Lower lobe of right lung (tissue), 2 donors: ENCODE results near the gene PPIP5K2. TPM values are rescaled to one million over a fixed set of nuclear protein-coding genes. Genes with fewer than 3 reads are reported as not detected.

Experiments
- ATAC-seq, 2 donors: fragments of 200-7000 bp; cut with Tn5 transposase; one replicate each; pipeline ENCODE4 v1.9.1; 2020 to 2022; ENCODE audit warnings: mild to moderate bottlenecking in 2 of 2, moderate library complexity in 2 of 2
- DNase-seq: peaks from one replicate; pipeline ENCODE4 v3.0.0-alpha.2; 2020
- H3K27ac ChIP-seq: fragments of 200-600 bp; one replicate; pipeline ENCODE4 v1.8.0; 2022
- H3K27me3 ChIP-seq: fragments of 200-600 bp; one replicate; pipeline ENCODE4 v1.8.0; 2022; ENCODE audit warnings: low read depth
- H3K36me3 ChIP-seq: fragments of 200-600 bp; one replicate; pipeline ENCODE4 v1.8.0; 2022; ENCODE audit warnings: mild to moderate bottlenecking
- H3K4me1 ChIP-seq: fragments of 200-600 bp; one replicate; pipeline ENCODE4 v1.8.0; 2022
- H3K4me3 ChIP-seq: fragments of 200-600 bp; one replicate; pipeline ENCODE4 v1.8.0; 2022; ENCODE audit warnings: mild to moderate bottlenecking
- H3K9me3 ChIP-seq: fragments of 200-600 bp; one replicate; pipeline ENCODE4 v1.8.0; 2022
- CTCF ChIP-seq: fragments of 200-600 bp; IDR thresholded peaks from one replicate; pipeline ENCODE4 v1.8.0; 2022; ENCODE audit warnings: antibody characterized with exemption, mild to moderate bottlenecking
- intact Hi-C: fragments of 100-400 bp; cut with DNase I; formaldehyde crosslinking; loops from one replicate; pipeline ENCODE4 v1.11.0; 2022
- total RNA-seq: library from RNA; stranded (reverse); fragmentation: NEBNext Ultra II Directional; extraction: Animal tissue kit (Norgen Biotek cat#: 25700); gene quantifications from one replicate; pipeline ENCODE4 v1.2.1, GENCODE V29; 2021
- donor health status: DM: no; HTN: yes; CAD: no; lungs with severe emphysema.

The PPIP5K2 gene
- total RNA-seq, 1 donor from 2014 or later: 62.2 TPM

GRCh38 chr5:103101079-103101750 lies 18.9 kb upstream of the PPIP5K2 start:
- Histone ChIP-seq H3K27me3 (no peaks in the 10 kb centered on the region), H3K27ac (no peak overlapping the region), H3K4me1 (no peaks in the 10 kb centered on the region), H3K4me3 (no peak overlapping the region), H3K9me3 (no peaks in the 10 kb centered on the region), H3K36me3 (peaks cover 22% of the 10 kb centered on the region)
- TF ChIP-seq CTCF: no peak
- DNase-seq (no peak), ATAC-seq (no peak)
- intact Hi-C loops: no loop called here

- no peak overlapping the region for H3K27ac ChIP-seq
- ATAC-seq (no peak), DNase-seq (no peak)
- H3K36me3 ChIP-seq: peaks cover 24% of the 10 kb centered on the region
- no peaks in the 10 kb centered on the region for H3K9me3 ChIP-seq
- TF ChIP-seq CTCF: no peak
- no peaks in the 10 kb centered on the region for H3K27me3 ChIP-seq
- no peak overlapping the region for H3K4me3 ChIP-seq
- intact Hi-C loops: no loop called here
- no peaks in the 10 kb centered on the region for H3K4me1 ChIP-seq
Measured at GRCh38 chr5:103102234-103102633, 17.9 kb upstream of the PPIP5K2 start.

- ATAC-seq: no peak
- H3K27me3 ChIP-seq: no peaks in the 10 kb centered on the region
- H3K4me1 ChIP-seq: peaks cover 8% of the 10 kb centered on the region
- DNase-seq: no peak
- no peak for TF ChIP-seq CTCF
- no peak overlapping the region for H3K27ac ChIP-seq
- H3K36me3 ChIP-seq: peaks cover 16% of the 10 kb centered on the region
- intact Hi-C loops: no loop called here
- no peaks in the 10 kb centered on the region for H3K9me3 ChIP-seq
- H3K4me3 ChIP-seq: no peak overlapping the region
Measured at GRCh38 chr5:103108086-103108485, 12.0 kb upstream of the PPIP5K2 start.

GRCh38 chr5:103109277-103109676 lies 10.8 kb upstream of the PPIP5K2 start:
- H3K4me3 ChIP-seq: no peak overlapping the region
- DNase-seq: no peak
- H3K36me3 ChIP-seq: peaks cover 11% of the 10 kb centered on the region
- no peak for TF ChIP-seq CTCF
- intact Hi-C loops: no loop called here
- no peaks in the 10 kb centered on the region for H3K9me3 ChIP-seq
- no peak overlapping the region for H3K27ac ChIP-seq
- no peak for ATAC-seq
- no peaks in the 10 kb centered on the region for H3K27me3 ChIP-seq
- peaks cover 8% of the 10 kb centered on the region for H3K4me1 ChIP-seq

GRCh38 chr5:103110403-103110802 lies 9.7 kb upstream of the PPIP5K2 start:
- no peaks in the 10 kb centered on the region for H3K27me3 ChIP-seq
- H3K4me3 ChIP-seq: no peak overlapping the region
- no peak for DNase-seq
- peaks cover 8% of the 10 kb centered on the region for H3K4me1 ChIP-seq
- ATAC-seq: no peak
- intact Hi-C loops: no loop called here
- H3K36me3 ChIP-seq: peaks cover 11% of the 10 kb centered on the region
- TF ChIP-seq CTCF: no peak
- H3K27ac ChIP-seq: no peak overlapping the region
- no peaks in the 10 kb centered on the region for H3K9me3 ChIP-seq
